ENCODE measurements around the gene WNT2. TPM values are rescaled to one million over a fixed set of nuclear protein-coding genes. Genes with fewer than 3 reads are reported as not detected.

WNT2 gene
- total and polyA plus RNA-seq, 12 donors: 0.07 to 1.4 (median 0.16) TPM; not detected in 3

DNA sequence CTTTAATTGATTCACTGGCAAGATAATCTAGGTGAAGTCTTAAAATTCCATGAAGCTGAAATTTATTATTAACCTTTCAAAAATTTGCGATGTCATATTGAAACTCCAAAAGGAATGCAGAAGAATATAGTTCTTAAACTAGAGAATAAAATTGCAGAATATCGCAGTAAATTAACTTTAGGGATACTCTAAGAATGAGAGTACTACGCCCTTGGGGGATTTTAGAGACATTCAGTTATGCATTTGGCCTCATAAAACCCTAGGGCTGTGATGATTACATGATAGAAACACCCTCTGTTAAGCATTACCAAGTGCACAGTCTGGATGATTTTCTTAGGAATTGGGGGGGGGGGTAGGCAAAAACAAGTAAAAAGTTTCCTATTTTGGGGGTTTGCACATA, 3.7 kb downstream of the WNT2 start:
- no peak overlapping the region for H3K27ac ChIP-seq
- TF ChIP-seq, protein P1, sequence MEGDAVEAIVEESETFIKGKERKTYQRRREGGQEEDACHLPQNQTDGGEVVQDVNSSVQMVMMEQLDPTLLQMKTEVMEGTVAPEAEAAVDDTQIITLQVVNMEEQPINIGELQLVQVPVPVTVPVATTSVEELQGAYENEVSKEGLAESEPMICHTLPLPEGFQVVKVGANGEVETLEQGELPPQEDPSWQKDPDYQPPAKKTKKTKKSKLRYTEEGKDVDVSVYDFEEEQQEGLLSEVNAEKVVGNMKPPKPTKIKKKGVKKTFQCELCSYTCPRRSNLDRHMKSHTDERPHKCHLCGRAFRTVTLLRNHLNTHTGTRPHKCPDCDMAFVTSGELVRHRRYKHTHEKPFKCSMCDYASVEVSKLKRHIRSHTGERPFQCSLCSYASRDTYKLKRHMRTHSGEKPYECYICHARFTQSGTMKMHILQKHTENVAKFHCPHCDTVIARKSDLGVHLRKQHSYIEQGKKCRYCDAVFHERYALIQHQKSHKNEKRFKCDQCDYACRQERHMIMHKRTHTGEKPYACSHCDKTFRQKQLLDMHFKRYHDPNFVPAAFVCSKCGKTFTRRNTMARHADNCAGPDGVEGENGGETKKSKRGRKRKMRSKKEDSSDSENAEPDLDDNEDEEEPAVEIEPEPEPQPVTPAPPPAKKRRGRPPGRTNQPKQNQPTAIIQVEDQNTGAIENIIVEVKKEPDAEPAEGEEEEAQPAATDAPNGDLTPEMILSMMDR (IDR thresholded peaks at IDR 0.05): no peak
- H3K4me3 ChIP-seq: no peak overlapping the region
- WGBS, 2 donors: 87 to 88% methylated on average over 3 of the region's 3 CpGs
- peaks cover 0 to 50% (median 39%) of the 10 kb centered on the region in 7 donors for H3K27me3 ChIP-seq
- no peaks in the 10 kb centered on the region for H3K9me3 ChIP-seq
- H3K36me3 ChIP-seq: no peaks in the 10 kb centered on the region
- DNase-seq (no peak), ATAC-seq (no peak)
- intact Hi-C loops (cut with DNase I): loop anchor here in 1 of 10 donors (5.0 kb wide), 1 partner anchor 1522 kb away; no protein-coding TSS in a partner anchor
- peaks cover 4 to 17% (median 14%) of the 10 kb centered on the region in 9 donors for H3K4me1 ChIP-seq

DNA sequence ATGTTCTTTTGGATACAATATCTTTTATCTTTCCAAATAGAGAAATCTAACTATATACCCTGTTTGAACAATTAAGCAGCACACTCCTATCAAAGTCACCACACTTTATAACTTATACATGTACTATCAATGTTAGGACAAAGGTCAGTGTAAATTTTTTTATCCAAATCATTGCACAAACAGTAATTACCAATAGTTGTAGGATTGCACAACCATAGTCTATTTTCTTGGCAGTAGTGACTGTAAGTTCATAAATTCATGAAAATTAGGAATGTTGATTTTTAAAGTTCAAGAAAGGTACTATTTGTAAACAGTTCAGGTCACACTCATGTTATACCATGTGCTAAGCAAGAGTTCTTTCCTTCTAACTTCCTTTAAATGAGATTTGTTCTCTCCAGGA, 9.3 kb downstream of the WNT2 start:
- DNase-seq: no peak
- Histone ChIP-seq H3K4me1 (no peaks in the 10 kb centered on the region), H3K36me3 (no peaks in the 10 kb centered on the region), H3K27ac (no peak overlapping the region), H3K9me3 (no peaks in the 10 kb centered on the region), H3K4me3 (no peak overlapping the region), H3K27me3 (peaks cover 0 to 6% (median 0%) of the 10 kb centered on the region in 7 donors)
- TF ChIP-seq, protein P1 (IDR thresholded peaks at IDR 0.05): no peak
- intact Hi-C loops (cut with DNase I): no loop called here
- ATAC-seq: no peak

- Histone ChIP-seq H3K4me3 (no peak overlapping the region), H3K36me3 (no peaks in the 10 kb centered on the region), H3K27ac (no peak overlapping the region), H3K27me3 (peaks cover 0 to 6% (median 0%) of the 10 kb centered on the region in 7 donors), H3K4me1 (no peaks in the 10 kb centered on the region), H3K9me3 (no peaks in the 10 kb centered on the region)
- 73 to 77% methylated on average over 5 of the region's 5 CpGs for WGBS, 2 donors
- TF ChIP-seq, protein P1 (IDR thresholded peaks at IDR 0.05): no peak
- no peak for ATAC-seq
- intact Hi-C loops (cut with DNase I): no loop called here
- DNase-seq: no peak
These were observed 10.0 kb downstream of the WNT2 start for GRCh38 chr7:117312593-117313580.

DNA sequence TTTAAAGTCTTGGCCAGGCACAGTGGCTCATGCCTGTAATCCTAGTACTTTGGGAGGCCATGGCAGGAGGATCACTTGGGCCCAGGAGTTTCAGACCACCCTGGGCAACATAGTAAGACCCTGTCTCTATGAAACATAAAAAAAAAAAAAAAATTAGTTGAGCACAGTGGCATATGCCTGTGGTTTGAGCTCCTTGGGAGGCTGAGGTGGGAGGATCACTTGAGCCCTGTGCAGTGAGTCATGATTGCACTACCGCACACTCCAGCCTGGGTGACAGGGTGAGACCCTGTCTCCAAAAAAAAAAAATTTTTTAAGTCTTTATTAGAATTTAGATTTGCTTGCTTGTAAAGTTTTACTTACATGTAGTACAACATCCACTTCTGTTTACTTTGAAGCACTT, 14.0 kb downstream of the WNT2 start:
- H3K27me3 ChIP-seq: peaks cover 0 to 6% (median 0%) of the 10 kb centered on the region in 7 donors
- H3K9me3 ChIP-seq: peaks cover 0 to 5% (median 0%) of the 10 kb centered on the region in 11 donors
- DNase-seq: no peak
- intact Hi-C loops (cut with DNase I): no loop called here
- H3K4me3 ChIP-seq: no peak overlapping the region
- ATAC-seq: no peak
- no peaks in the 10 kb centered on the region for H3K36me3 ChIP-seq
- no peak overlapping the region for H3K27ac ChIP-seq
- TF ChIP-seq, protein P1 (IDR thresholded peaks at IDR 0.05): no peak
- no peaks in the 10 kb centered on the region for H3K4me1 ChIP-seq
- WGBS, 2 donors: 93 to 95% methylated on average over 1 of the region's 1 CpG

All from heart right ventricle (tissue), 16 donors.